Heart left ventricle (tissue), 13 donors: ENCODE results near the gene MIA.

Source experiments
- CTCF ChIP-seq, 12 donors: fragments of 200-600 bp; sonication (generic) in 4 of 12; IDR thresholded peaks; one replicate each; pipeline versions ENCODE4 v1.5.0 to v1.8.0; 2018 to 2022; ENCODE audit warnings: antibody characterized with exemption in 12 of 12, mild to moderate bottlenecking in 5 of 12
- POLR2A ChIP-seq, 2 donors: fragments of 450-650 bp; IDR thresholded peaks; one replicate each; pipeline ENCODE4 v1.6.1; 2017; ENCODE audit warnings: antibody characterized with exemption in 2 of 2, mild to moderate bottlenecking in 2 of 2, moderate library complexity in 2 of 2
- donor health status: ischemic (EF 13 %, LVEDD 7.1; RV severe dilation, severe dysfunction).
- donor health status: DM: no; HTN: yes; CAD: no.
- donor health status: DM: no; HTN: no; CAD: no.
- donor health status: ischemic (EF 25% LVEDD 6.9; RV normal size, moderate dysfunction).
- donor health status: ischemic (EF 25% LVEDD 5.7; RV mildly dilated, moderate dysfunction).
- donor health status: ischemic (EF 35%, LVEDD 5.7; RV mildly dilated, moderate dysfunction).
- donor health status: nonischemic (EF 11% LVEDD 7.7; RV severe dilation, severe dysfunction).
- donor health status: DM: yes; HTN: yes; CAD: no.
- donor health status: PGD.
- donor health status: ischemic (EF 29% LVEDD 5.4; RV normal size, mild dysfunction).
- donor health status: nonischemic (EF 23%, LVEDD 6.1; RV moderate dilation, normal function).

- TF ChIP-seq POLR2A (IDR thresholded peaks at IDR 0.05) (peak; percentile 23 to 84), CTCF (IDR thresholded peaks at IDR 0.05) (peak in 2 of 12 donors; percentile 11 to 14)
Measured at GRCh38 chr19:40777937-40778705, 2.8 kb downstream of the MIA start, which contains the start of gene RAB4B.
